CD14-positive monocyte (primary cell): ENCODE data around the gene OXSR1. TPM values are rescaled to one million over a fixed set of nuclear protein-coding genes. Genes with fewer than 3 reads are reported as not detected.

Experiments used
- DNase-seq, 3 donors: peaks; one replicate each; pipeline ENCODE4 v3.0.0-alpha.2; 2011 to 2022
- H2AFZ ChIP-seq: 2 replicates; pipeline ENCODE4 v1.6.0; 2012; ENCODE audit warnings: mild to moderate bottlenecking, low read depth, low read length, inconsistent platforms; ENCODE audit not compliant: insufficient read depth, poor library complexity, severe bottlenecking
- H3K27ac ChIP-seq, 2 donors: 1 replicate in 1 of 2; 2 replicates in 1 of 2; pipeline ENCODE4 v1.5.1; 2012 to 2013; ENCODE audit warnings: low read length in 2 of 2, control low read depth in 1 of 2, inconsistent platforms in 1 of 2, low read depth in 1 of 2, mild to moderate bottlenecking in 1 of 2
- H3K27me3 ChIP-seq, 2 donors: one replicate each; pipeline versions ENCODE4 v1.6.0 to v1.6.1; 2011 to 2013; ENCODE audit warnings: low read length in 2 of 2; ENCODE audit not compliant: control insufficient read depth in 2 of 2, insufficient read depth in 2 of 2
- H3K36me3 ChIP-seq, 2 donors: replicated peaks in 1 of 2; 1 replicate in 1 of 2; 2 replicates in 1 of 2; pipeline versions ENCODE4 v1.5.1 to v1.6.1; 2012 to 2013; ENCODE audit warnings: low read length in 2 of 2, control low read depth in 1 of 2, inconsistent platforms in 1 of 2, mild to moderate bottlenecking in 1 of 2; ENCODE audit not compliant: insufficient read depth in 2 of 2, control insufficient read depth in 1 of 2
- H3K4me1 ChIP-seq, 2 donors: 1 replicate in 1 of 2; 2 replicates in 1 of 2; pipeline versions ENCODE4 v1.5.1 to v1.6.1; 2012 to 2013; ENCODE audit warnings: low read length in 2 of 2, control low read depth in 1 of 2, inconsistent platforms in 1 of 2, mild to moderate bottlenecking in 1 of 2, moderate library complexity in 1 of 2; ENCODE audit not compliant: insufficient read depth in 2 of 2, control insufficient read depth in 1 of 2
- H3K4me2 ChIP-seq: replicated peaks from 2 replicates; pipeline ENCODE3; 2012; ENCODE audit warnings: low read length, moderate library complexity, mild to moderate bottlenecking; ENCODE audit not compliant: poor library complexity, severe bottlenecking; ENCODE audit errors: extremely low read depth
- H3K4me3 ChIP-seq, 3 experiments: fragments of 200-600 bp in 1 of 3; sonication (generic) in 1 of 3; replicated peaks in 1 of 3; 1 replicate in 2 of 3; 2 replicates in 1 of 3; pipeline ENCODE4 v1.5.1; 2011 to 2013; ENCODE audit warnings: low read length in 3 of 3, mild to moderate bottlenecking in 3 of 3, control low read depth in 2 of 3, low read depth in 2 of 3, inconsistent platforms in 1 of 3, moderate library complexity in 1 of 3
- H3K79me2 ChIP-seq: 2 replicates; pipeline ENCODE4 v1.6.0; 2012; ENCODE audit warnings: mild to moderate bottlenecking, control low read depth, inconsistent platforms, low read length, moderate library complexity; ENCODE audit not compliant: insufficient read depth
- H3K9ac ChIP-seq: 2 replicates; pipeline ENCODE4 v1.6.0; 2017; ENCODE audit warnings: low read length, mild to moderate bottlenecking; ENCODE audit not compliant: insufficient read depth, poor library complexity, severe bottlenecking
- H3K9me3 ChIP-seq, 2 donors: replicated peaks in 1 of 2; 1 replicate in 1 of 2; 2 replicates in 1 of 2; pipeline versions ENCODE4 v1.5.1 to v1.6.1; 2012 to 2013; ENCODE audit warnings: low read length in 2 of 2, control low read depth in 1 of 2; ENCODE audit not compliant: control insufficient read depth in 1 of 2, insufficient read depth in 1 of 2
- H4K20me1 ChIP-seq: 2 replicates; pipeline ENCODE4 v1.6.0; 2012; ENCODE audit warnings: mild to moderate bottlenecking, low read length, control low read depth, moderate library complexity; ENCODE audit not compliant: insufficient read depth
- H3K27ac Mint-ChIP-seq, 7 donors: one replicate each; pipeline ENCODE4 v1.8.0; 2020; ENCODE audit warnings: mild to moderate bottlenecking in 7 of 7, mixed read lengths in 7 of 7, moderate library complexity in 6 of 7, inconsistent platforms in 2 of 7
- H3K27me3 Mint-ChIP-seq, 3 donors: one replicate each; pipeline ENCODE4 v1.8.0; 2021 to 2022; ENCODE audit warnings: low read depth in 3 of 3, mild to moderate bottlenecking in 3 of 3, mixed read lengths in 3 of 3, moderate library complexity in 3 of 3, inconsistent platforms in 1 of 3
- H3K36me3 Mint-ChIP-seq, 2 donors: one replicate each; pipeline ENCODE4 v1.8.0; 2020; ENCODE audit warnings: mixed read lengths in 2 of 2, inconsistent platforms in 1 of 2, mild to moderate bottlenecking in 1 of 2
- H3K4me1 Mint-ChIP-seq: one replicate; pipeline ENCODE4 v1.8.0; 2020; ENCODE audit warnings: mild to moderate bottlenecking, mixed read lengths
- H3K4me3 Mint-ChIP-seq, 2 donors: one replicate each; pipeline ENCODE4 v1.8.0; 2020; ENCODE audit warnings: mild to moderate bottlenecking in 2 of 2, mixed read lengths in 2 of 2, moderate library complexity in 1 of 2
- H3K9me3 Mint-ChIP-seq, 7 donors: one replicate each; pipeline ENCODE4 v1.8.0; 2020 to 2022; ENCODE audit warnings: mixed read lengths in 7 of 7, mild to moderate bottlenecking in 6 of 7, moderate library complexity in 6 of 7, inconsistent platforms in 2 of 7
- CTCF ChIP-seq: fragments of 200-600 bp; IDR thresholded peaks from one replicate; pipeline ENCODE4 v1.8.0; 2022; ENCODE audit warnings: antibody characterized with exemption, mild to moderate bottlenecking
- WGBS: methylation state at CpG from one replicate; pipeline ENCODE4 v1.1.5; 2013; ENCODE audit warnings: missing lambda C conversion rate; ENCODE audit not compliant: insufficient coverage; 5-methylcytosine and 5-hydroxymethylcytosine counted together
- intact Hi-C, 2 donors: fragments of 100-400 bp; cut with micrococcal nuclease; formaldehyde crosslinking; loops; one replicate each; pipeline versions ENCODE4 v1.15.0 to v1.15.1; 2023
- polyA plus RNA-seq, 3 donors: library from polyadenylated mRNA; depleted of rRNA in 1 of 3; unstranded in 2 of 3; stranded (reverse) in 1 of 3; fragments of 300-500 nt in 2 of 3; fragments of >200 nt in 1 of 3; fragmentation: Illumina TruSeq in 2 of 3; gene quantifications; 1 replicate in 2 of 3; 2 replicates in 1 of 3; pipeline ENCODE4 v1.2.3, GENCODE V29; 2012 to 2021

OXSR1 gene
- polyA plus RNA-seq, 3 donors = 9.4 to 20.3 (median 12.3) TPM

DNA sequence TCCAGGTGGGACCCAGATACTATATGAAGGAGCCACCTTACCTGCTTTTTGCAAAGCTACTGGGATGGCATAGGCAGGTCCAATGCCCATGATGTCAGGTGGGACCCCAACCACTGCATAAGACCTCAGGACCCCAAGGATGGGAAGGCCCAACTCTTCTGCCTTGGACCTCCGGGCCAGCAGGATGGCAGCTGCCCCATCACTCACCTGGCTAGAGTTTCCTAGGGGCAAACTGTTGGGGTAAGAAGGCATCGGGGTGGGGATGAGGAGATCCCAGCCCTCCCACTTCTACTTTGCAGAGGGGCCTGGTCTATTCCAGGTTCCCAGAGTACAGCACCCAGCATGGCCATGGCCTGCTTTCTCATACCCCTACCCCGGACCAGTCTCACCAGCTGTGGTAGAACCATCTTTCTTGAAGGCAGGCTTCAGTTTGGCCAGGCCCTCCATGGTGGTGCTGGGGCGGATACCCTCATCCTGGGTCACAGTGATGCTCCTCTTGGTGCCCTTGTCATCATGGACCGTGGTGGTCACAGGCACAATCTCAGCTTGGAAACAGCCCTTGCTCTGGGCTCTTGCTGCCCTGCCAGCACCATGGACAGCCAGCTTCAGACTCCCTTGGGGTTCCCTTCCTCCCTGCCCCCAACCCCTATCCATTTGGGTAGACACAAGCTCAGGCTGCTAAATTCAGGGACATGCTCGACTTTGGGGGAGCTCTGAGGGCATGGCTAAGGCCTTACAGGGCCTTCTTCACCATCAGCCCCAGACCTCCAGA is 39.0 kb upstream of the OXSR1 start:
- intact Hi-C loops = no loop called here
- no peak for TF ChIP-seq CTCF
- no peak overlapping the region for H2AFZ ChIP-seq
- H3K36me3 Mint-ChIP-seq = peaks cover 88 to 98% of the 10 kb centered on the region in 2 donors
- H3K9ac ChIP-seq = no peak overlapping the region
- no peak overlapping the region for H3K4me3 ChIP-seq
- H3K9me3 Mint-ChIP-seq = no peaks in the 10 kb centered on the region
- peaks cover 99% of the 10 kb centered on the region for H4K20me1 ChIP-seq
- H3K27me3 ChIP-seq = no peaks in the 10 kb centered on the region
- peaks cover 96 to 100% of the 10 kb centered on the region in 2 donors for H3K36me3 ChIP-seq
- H3K27me3 Mint-ChIP-seq = no peaks in the 10 kb centered on the region
- H3K4me1 Mint-ChIP-seq = peaks cover under 1% of the 10 kb centered on the region
- H3K27ac Mint-ChIP-seq = peak overlapping the region in 2 of 7 donors; percentile 21 to 80
- no peak overlapping the region for H3K4me3 Mint-ChIP-seq
- H3K4me1 ChIP-seq = no peaks in the 10 kb centered on the region
- no peak overlapping the region for H3K4me2 ChIP-seq
- DNase-seq = no peak
- H3K9me3 ChIP-seq = no peaks in the 10 kb centered on the region
- WGBS = 100% methylated on average over 4 of the region's 6 CpGs
- no peak overlapping the region for H3K27ac ChIP-seq
- peaks cover 23% of the 10 kb centered on the region for H3K79me2 ChIP-seq

DNA sequence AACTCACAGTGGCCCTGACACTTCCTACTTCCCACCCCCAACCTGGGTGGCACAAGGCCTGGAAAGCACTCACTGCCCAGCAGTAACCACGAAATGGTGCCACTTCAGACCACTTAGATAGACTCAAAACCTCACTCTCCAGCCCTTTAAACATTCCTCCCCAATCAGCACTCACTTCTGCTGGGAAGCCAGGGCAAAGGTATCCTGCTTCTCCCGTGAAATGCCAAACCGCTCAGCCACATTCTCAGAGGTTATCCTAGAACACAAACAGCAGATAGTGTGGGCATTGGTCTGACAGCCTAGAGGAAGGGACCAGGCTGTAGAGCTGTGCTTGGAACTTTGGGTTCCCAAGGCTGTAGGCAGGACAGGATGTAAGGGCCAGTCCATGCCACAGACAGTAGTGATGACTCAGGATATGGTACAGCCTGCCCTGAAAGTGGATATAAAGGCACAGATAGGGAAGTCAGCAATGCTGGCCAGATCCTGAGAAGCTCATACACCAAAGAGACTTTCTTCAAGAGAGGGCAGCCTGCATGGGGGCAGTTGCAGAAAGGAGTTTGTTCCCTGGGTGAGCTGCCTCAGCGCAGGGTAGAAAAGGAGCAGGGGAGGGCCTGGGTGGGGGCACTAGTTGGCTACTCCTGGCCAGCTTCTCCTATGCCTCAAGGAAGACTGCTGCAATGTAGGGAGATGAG is 37.6 kb upstream of the OXSR1 start:
- no peak overlapping the region for H2AFZ ChIP-seq
- no peak overlapping the region for H3K9ac ChIP-seq
- 100% methylated on average over 2 of the region's 4 CpGs for WGBS
- Mint-ChIP-seq H3K27ac (peak overlapping the region in 2 of 7 donors; percentile 7 to 54), H3K36me3 (peaks cover 90 to 98% of the 10 kb centered on the region in 2 donors), H3K4me3 (no peak overlapping the region), H3K9me3 (no peaks in the 10 kb centered on the region), H3K4me1 (peaks cover 13% of the 10 kb centered on the region), H3K27me3 (no peaks in the 10 kb centered on the region)
- peak in 1 of 3 donors; percentile 4 for DNase-seq
- no peaks in the 10 kb centered on the region for H3K9me3 ChIP-seq
- TF ChIP-seq CTCF = no peak
- peak overlapping the region in 1 of 2 donors; percentile 48 for H3K27ac ChIP-seq
- peaks cover 99% of the 10 kb centered on the region for H4K20me1 ChIP-seq
- no peak overlapping the region for H3K4me2 ChIP-seq
- no peak overlapping the region for H3K4me3 ChIP-seq
- intact Hi-C loops = no loop called here
- no peaks in the 10 kb centered on the region for H3K27me3 ChIP-seq
- H3K4me1 ChIP-seq = no peaks in the 10 kb centered on the region
- H3K36me3 ChIP-seq = peaks cover 94 to 100% of the 10 kb centered on the region in 2 donors
- H3K79me2 ChIP-seq = peaks cover 37% of the 10 kb centered on the region
